Measurements from ENCODE around the gene GNAT1. TPM values are rescaled to one million over a fixed set of nuclear protein-coding genes. Genes with fewer than 3 reads are reported as not detected.

The GNAT1 gene
- total RNA-seq, 1 experiment from 2014 or later: 0.22 TPM

- no peaks in the 10 kb centered on the region for H3K27me3 ChIP-seq (ENCODE audit: low read length)
- ChIA-PET POLR2A (ENCODE audit: unreplicated experiment) (no interaction called here), CTCF (no interaction called here)
- H3K9me2 ChIP-seq (replicated peaks; ENCODE audit: low read length): no peaks in the 10 kb centered on the region
- BruUV-seq (replicated peaks): TSS peak; percentile 8
- no peaks in the 10 kb centered on the region for H4K20me1 ChIP-seq (ENCODE audit: low read length)
- DNase-seq: no peak
- H3K36me3 ChIP-seq (ENCODE audit: low read depth, low read length): no peaks in the 10 kb centered on the region
- no peaks in the 10 kb centered on the region for H3F3A ChIP-seq (ENCODE audit: low read length, unreplicated experiment)
- no peak for ATAC-seq
- no peak overlapping the region for H2AFZ ChIP-seq (ENCODE audit: low read length)
- no peak overlapping the region for H3K4me3 ChIP-seq (ENCODE audit: low read length)
- intact Hi-C loops (cut with micrococcal nuclease): loop anchor here (5.0 kb wide), 1 partner anchor 52 kb away; no protein-coding TSS in a partner anchor
- no peaks in the 10 kb centered on the region for H3K9me3 ChIP-seq (ENCODE audit: low read length)
- H3K4me1 ChIP-seq (ENCODE audit: insufficient read depth, low read length): peaks cover 40% of the 10 kb centered on the region
- no peak overlapping the region for H3K27ac ChIP-seq (ENCODE audit: low read length)
- no peak overlapping the region for H3K4me2 ChIP-seq (ENCODE audit: low read length)
- H3K9ac ChIP-seq (ENCODE audit: low read length): no peak overlapping the region
- peaks cover 27% of the 10 kb centered on the region; the same call in 1 of the 2 replicates for H3K79me2 ChIP-seq (ENCODE audit: low read length)
- TF ChIP-seq EZH2phosphoT487 (IDR thresholded peaks at IDR 0.05; ENCODE audit: borderline replicate concordance, low read length) (no peak), CTCF (conservative IDR thresholded peaks at IDR 0.05; ENCODE audit: low read depth, low read length) (0 out of 2 replicates have a peak, but pooled peaks have one; percentile 36)
These were observed 17.5 kb upstream of the GNAT1 start for GRCh38 chr3:50173685-50174516.

DNA sequence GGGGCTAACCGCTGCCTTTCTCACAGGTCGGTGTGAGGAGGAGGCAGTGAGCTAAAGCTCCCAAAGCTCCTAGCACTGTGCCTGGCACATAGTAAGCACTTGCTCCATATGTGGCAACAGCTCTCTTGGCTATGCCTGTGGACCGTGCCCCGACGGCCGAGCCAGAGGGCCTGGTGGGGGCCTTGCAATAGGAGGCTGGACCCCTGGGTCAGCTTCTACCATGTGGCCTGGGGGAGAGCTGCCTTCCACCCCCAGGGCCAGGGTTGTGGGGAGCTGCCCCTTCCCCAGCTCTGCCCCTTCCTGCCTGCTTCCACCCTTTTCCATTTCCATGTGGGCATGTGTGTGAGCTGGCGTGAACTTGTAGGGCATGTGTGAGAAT is 16.9 kb upstream of the GNAT1 start:
- H3K4me3 ChIP-seq (ENCODE audit: low read length): no peak overlapping the region
- H3K36me3 ChIP-seq (ENCODE audit: low read depth, low read length): no peaks in the 10 kb centered on the region
- no peak overlapping the region for H3K9ac ChIP-seq (ENCODE audit: low read length)
- H3K27me3 ChIP-seq (ENCODE audit: low read length): no peaks in the 10 kb centered on the region
- H3K4me2 ChIP-seq (ENCODE audit: low read length): no peak overlapping the region
- no peak for TF ChIP-seq CTCF (conservative IDR thresholded peaks at IDR 0.05; ENCODE audit: low read depth, low read length)
- TF ChIP-seq EZH2 (IDR thresholded peaks at IDR 0.05; ENCODE audit: low read length, unreplicated experiment): no peak
- no peak for TF ChIP-seq EZH2phosphoT487 (IDR thresholded peaks at IDR 0.05; ENCODE audit: borderline replicate concordance, low read length)
- CTCF ChIA-PET: no interaction called here
- no peaks in the 10 kb centered on the region for H4K20me1 ChIP-seq (ENCODE audit: low read length)
- intact Hi-C loops (cut with micrococcal nuclease): loop anchor here (5.0 kb wide), 1 partner anchor 52 kb away; no protein-coding TSS in a partner anchor
- H3K4me1 ChIP-seq (ENCODE audit: insufficient read depth, low read length): peaks cover 39% of the 10 kb centered on the region
- no peak overlapping the region for H3K27ac ChIP-seq (ENCODE audit: low read length)
- H3K79me2 ChIP-seq (ENCODE audit: low read length): peaks cover 22% of the 10 kb centered on the region; the same call in 1 of the 2 replicates
- H3K9me2 ChIP-seq (replicated peaks; ENCODE audit: low read length): no peaks in the 10 kb centered on the region
- H3K9me3 ChIP-seq (ENCODE audit: low read length): no peaks in the 10 kb centered on the region
- ATAC-seq: no peak
- no peak for DNase-seq
- POLR2A ChIA-PET (ENCODE audit: unreplicated experiment): no interaction called here
- no peaks in the 10 kb centered on the region for H3F3A ChIP-seq (ENCODE audit: low read length, unreplicated experiment)
- no peak overlapping the region for H2AFZ ChIP-seq (ENCODE audit: low read length)
- no TSS peak for BruUV-seq (replicated peaks)

DNA sequence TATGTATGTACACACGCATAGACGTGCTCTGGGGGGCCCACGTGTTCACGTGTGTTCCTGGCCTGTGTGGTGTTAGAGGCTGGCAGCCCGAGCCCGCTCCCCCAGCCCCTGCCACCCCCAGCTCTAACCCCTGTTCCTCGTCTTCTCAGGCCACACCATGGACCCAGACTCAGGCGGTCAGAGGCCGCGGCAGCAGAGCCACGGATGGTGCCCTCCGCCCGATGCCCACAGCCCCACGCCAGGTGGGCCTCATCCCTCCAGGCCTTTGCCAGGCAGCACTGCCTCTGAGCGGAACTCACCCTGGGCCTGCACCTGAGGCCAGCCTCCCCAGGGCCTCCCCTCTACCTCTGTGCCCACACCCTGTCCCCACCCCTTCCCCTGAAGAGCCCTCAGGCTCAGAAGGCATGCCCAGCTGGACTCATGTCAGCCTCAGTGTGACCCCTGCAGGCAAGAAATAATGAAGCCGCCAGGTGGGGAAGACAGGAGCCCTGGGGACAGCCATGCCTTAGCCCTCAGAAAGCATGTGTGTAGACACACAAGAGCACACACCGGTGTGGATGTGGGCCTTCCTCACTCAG is 16.4 kb upstream of the GNAT1 start:
- POLR2A ChIA-PET (ENCODE audit: unreplicated experiment): no interaction called here
- Histone ChIP-seq H3K27me3 (ENCODE audit: low read length) (no peaks in the 10 kb centered on the region), H3K79me2 (ENCODE audit: low read length) (peaks cover 17% of the 10 kb centered on the region; the same call in 1 of the 2 replicates), H3K9me2 (replicated peaks; ENCODE audit: low read length) (no peaks in the 10 kb centered on the region), H3K4me2 (ENCODE audit: low read length) (no peak overlapping the region), H2AFZ (ENCODE audit: low read length) (no peak overlapping the region), H3K9me3 (ENCODE audit: low read length) (no peaks in the 10 kb centered on the region), H3K4me1 (ENCODE audit: insufficient read depth, low read length) (peaks cover 34% of the 10 kb centered on the region), H3K4me3 (ENCODE audit: low read length) (no peak overlapping the region), H3K9ac (ENCODE audit: low read length) (no peak overlapping the region), H3K36me3 (ENCODE audit: low read depth, low read length) (no peaks in the 10 kb centered on the region), H3K27ac (ENCODE audit: low read length) (no peak overlapping the region), H3F3A (ENCODE audit: low read length, unreplicated experiment) (no peaks in the 10 kb centered on the region), H4K20me1 (ENCODE audit: low read length) (no peaks in the 10 kb centered on the region)
- intact Hi-C loops (cut with micrococcal nuclease): loop anchor here (5.0 kb wide), 1 partner anchor 53 kb away; no protein-coding TSS in a partner anchor
- DNase-seq: no peak
- no TSS peak for BruUV-seq (replicated peaks)
- CTCF ChIA-PET: no interaction called here
- peak; percentile 39; the same call in 1 of the 2 replicates for TF ChIP-seq CTCF (conservative IDR thresholded peaks at IDR 0.05; ENCODE audit: low read depth, low read length)
- no peak for TF ChIP-seq EZH2phosphoT487 (IDR thresholded peaks at IDR 0.05; ENCODE audit: borderline replicate concordance, low read length)
- TF ChIP-seq EZH2 (IDR thresholded peaks at IDR 0.05; ENCODE audit: low read length, unreplicated experiment): no peak
- peak; percentile 6 for ATAC-seq
